Measurements from ENCODE around the gene VPS52. TPM values are rescaled to one million over a fixed set of nuclear protein-coding genes. Genes with fewer than 3 reads are reported as not detected.
A peak's percentile ranks its signal among the peaks of the same experiment; 100 is the strongest.
"Not testable (repeated sequence)": the region's sequence is repeated elsewhere in the genome, so short reads cannot be mapped to it uniquely, and the experiment has no call there.

Gene VPS52
- total RNA-seq, 1 donor from 2014 or later, result 36.0 TPM

GRCh38 chr6:33241968-33242367 is 29.7 kb downstream of the VPS52 start:
- H3K9me3 Mint-ChIP-seq (ENCODE audit: low read depth), result no peaks in the 10 kb centered on the region
- H3K4me3 Mint-ChIP-seq (ENCODE audit: unreplicated experiment), result no peak overlapping the region
- H3K36me3 Mint-ChIP-seq (ENCODE audit: low read depth), result no peaks in the 10 kb centered on the region
- H3K27me3 Mint-ChIP-seq (ENCODE audit: low read depth), result peaks cover 32% of the 10 kb centered on the region
- H3K27ac Mint-ChIP-seq (ENCODE audit: unreplicated experiment), result no peak overlapping the region
- TF ChIP-seq, protein P1, sequence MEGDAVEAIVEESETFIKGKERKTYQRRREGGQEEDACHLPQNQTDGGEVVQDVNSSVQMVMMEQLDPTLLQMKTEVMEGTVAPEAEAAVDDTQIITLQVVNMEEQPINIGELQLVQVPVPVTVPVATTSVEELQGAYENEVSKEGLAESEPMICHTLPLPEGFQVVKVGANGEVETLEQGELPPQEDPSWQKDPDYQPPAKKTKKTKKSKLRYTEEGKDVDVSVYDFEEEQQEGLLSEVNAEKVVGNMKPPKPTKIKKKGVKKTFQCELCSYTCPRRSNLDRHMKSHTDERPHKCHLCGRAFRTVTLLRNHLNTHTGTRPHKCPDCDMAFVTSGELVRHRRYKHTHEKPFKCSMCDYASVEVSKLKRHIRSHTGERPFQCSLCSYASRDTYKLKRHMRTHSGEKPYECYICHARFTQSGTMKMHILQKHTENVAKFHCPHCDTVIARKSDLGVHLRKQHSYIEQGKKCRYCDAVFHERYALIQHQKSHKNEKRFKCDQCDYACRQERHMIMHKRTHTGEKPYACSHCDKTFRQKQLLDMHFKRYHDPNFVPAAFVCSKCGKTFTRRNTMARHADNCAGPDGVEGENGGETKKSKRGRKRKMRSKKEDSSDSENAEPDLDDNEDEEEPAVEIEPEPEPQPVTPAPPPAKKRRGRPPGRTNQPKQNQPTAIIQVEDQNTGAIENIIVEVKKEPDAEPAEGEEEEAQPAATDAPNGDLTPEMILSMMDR (IDR thresholded peaks at IDR 0.05), result no peak
- H3K4me1 Mint-ChIP-seq (ENCODE audit: low read depth), result no peaks in the 10 kb centered on the region
- DNase-seq (ENCODE audit: low spot score), result no peak

- DNase-seq (ENCODE audit: low spot score), result no peak
- H3K4me1 Mint-ChIP-seq (ENCODE audit: low read depth), result peaks cover 10% of the 10 kb centered on the region
- H3K36me3 Mint-ChIP-seq (ENCODE audit: low read depth), result no peaks in the 10 kb centered on the region
- H3K27me3 Mint-ChIP-seq (ENCODE audit: low read depth), result peaks cover 42% of the 10 kb centered on the region
- H3K9me3 Mint-ChIP-seq (ENCODE audit: low read depth), result no peaks in the 10 kb centered on the region
- TF ChIP-seq, protein P1 (IDR thresholded peaks at IDR 0.05), result no peak
- no peak overlapping the region for H3K4me3 Mint-ChIP-seq (ENCODE audit: unreplicated experiment)
- H3K27ac Mint-ChIP-seq (ENCODE audit: unreplicated experiment), result no peak overlapping the region
These were observed 33.9 kb downstream of the VPS52 start for GRCh38 chr6:33237741-33238140.

GRCh38 chr6:33236852-33237251 is 34.8 kb downstream of the VPS52 start:
- peaks cover 35% of the 10 kb centered on the region for H3K27me3 Mint-ChIP-seq (ENCODE audit: low read depth)
- no peak overlapping the region for H3K27ac Mint-ChIP-seq (ENCODE audit: unreplicated experiment)
- H3K36me3 Mint-ChIP-seq (ENCODE audit: low read depth), result no peaks in the 10 kb centered on the region
- peaks cover 10% of the 10 kb centered on the region for H3K4me1 Mint-ChIP-seq (ENCODE audit: low read depth)
- DNase-seq (ENCODE audit: low spot score), result no peak
- H3K9me3 Mint-ChIP-seq (ENCODE audit: low read depth), result no peaks in the 10 kb centered on the region
- TF ChIP-seq, protein P1 (IDR thresholded peaks at IDR 0.05), result no peak
- no peak overlapping the region for H3K4me3 Mint-ChIP-seq (ENCODE audit: unreplicated experiment)

GRCh38 chr6:33236328-33236727 is 35.3 kb downstream of the VPS52 start:
- no peak overlapping the region for H3K27ac Mint-ChIP-seq (ENCODE audit: unreplicated experiment)
- H3K4me3 Mint-ChIP-seq (ENCODE audit: unreplicated experiment), result no peak overlapping the region
- DNase-seq (ENCODE audit: low spot score), result no peak
- peaks cover 10% of the 10 kb centered on the region for H3K4me1 Mint-ChIP-seq (ENCODE audit: low read depth)
- TF ChIP-seq, protein P1 (IDR thresholded peaks at IDR 0.05), result no peak
- peaks cover 37% of the 10 kb centered on the region for H3K27me3 Mint-ChIP-seq (ENCODE audit: low read depth)
- H3K9me3 Mint-ChIP-seq (ENCODE audit: low read depth), result no peaks in the 10 kb centered on the region
- no peaks in the 10 kb centered on the region for H3K36me3 Mint-ChIP-seq (ENCODE audit: low read depth)

- TF ChIP-seq, protein P1 (IDR thresholded peaks at IDR 0.05), result no peak
- DNase-seq (ENCODE audit: low spot score), result no peak
- peaks cover 35% of the 10 kb centered on the region for H3K27me3 Mint-ChIP-seq (ENCODE audit: low read depth)
- H3K36me3 Mint-ChIP-seq (ENCODE audit: low read depth), result no peaks in the 10 kb centered on the region
- H3K9me3 Mint-ChIP-seq (ENCODE audit: low read depth), result no peaks in the 10 kb centered on the region
- peaks cover 10% of the 10 kb centered on the region for H3K4me1 Mint-ChIP-seq (ENCODE audit: low read depth)
- H3K27ac Mint-ChIP-seq (ENCODE audit: unreplicated experiment), result peak overlapping the region; percentile 79
- H3K4me3 Mint-ChIP-seq (ENCODE audit: unreplicated experiment), result no peak overlapping the region
These were observed 36.4 kb downstream of the VPS52 start for GRCh38 chr6:33235221-33235634.

DNA sequence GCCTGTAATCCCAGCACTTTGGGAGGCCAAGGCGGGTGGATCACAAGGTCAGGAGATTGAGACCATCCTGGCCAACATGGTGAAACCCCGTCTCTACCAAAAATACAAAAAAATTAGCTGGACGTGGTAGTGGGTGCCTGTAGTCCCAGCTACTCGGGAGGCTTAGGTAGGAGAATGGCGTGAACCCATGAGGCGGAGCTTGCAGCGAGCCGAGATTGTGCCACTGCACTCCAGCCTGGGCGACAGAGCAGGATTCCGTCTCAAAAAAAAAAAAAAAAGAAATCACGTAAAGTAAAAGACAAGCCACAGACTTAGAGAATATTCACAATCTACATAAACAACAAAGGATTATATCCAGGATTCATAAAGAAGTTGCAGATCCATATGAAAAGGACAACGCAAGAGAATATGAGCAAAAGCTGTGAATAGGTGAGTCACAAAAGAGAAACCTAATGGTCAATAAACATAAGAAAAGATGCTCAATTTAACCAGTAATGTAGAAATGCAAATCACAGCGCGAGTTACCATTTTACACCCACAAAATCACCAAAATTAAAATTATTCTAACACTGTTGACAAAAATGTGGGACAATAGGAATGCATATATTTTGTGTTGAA is 45.1 kb downstream of the VPS52 start:
- H3K27me3 Mint-ChIP-seq (ENCODE audit: low read depth), result peaks cover 46% of the 10 kb centered on the region
- H3K9me3 Mint-ChIP-seq (ENCODE audit: low read depth); H3K4me3 Mint-ChIP-seq (ENCODE audit: unreplicated experiment); H3K27ac Mint-ChIP-seq (ENCODE audit: unreplicated experiment); H3K4me1 Mint-ChIP-seq (ENCODE audit: low read depth); H3K36me3 Mint-ChIP-seq (ENCODE audit: low read depth); DNase-seq (ENCODE audit: low spot score): not testable (repeated sequence)

Measured in chondrocyte (in vitro differentiated cells).